Hematopoietic multipotent progenitor cell treated with erythropoietin and hydrocortisone succinate and interleukin-3 and kit ligand, for 4 days (in vitro differentiated cells): ENCODE results near the gene ZNF674.
A peak's percentile ranks its signal among the peaks of the same experiment; 100 is the strongest.
"Not testable (repeated sequence)": the region's sequence is repeated elsewhere in the genome, so short reads cannot be mapped to it uniquely, and the experiment has no call there.

ENCODE experiments used
- DNase-seq: peaks from one replicate; pipeline ENCODE4 v3.0.0-alpha.2; 2015

The ZNF674 gene

GRCh38 chrX:46461660-46462191 lies 83.5 kb downstream of the ZNF674 start:
- DNase-seq, result peak; percentile 53

GRCh38 chrX:46460801-46461659 lies 84.2 kb downstream of the ZNF674 start:
- not testable (repeated sequence) for DNase-seq

GRCh38 chrX:46459603-46460002 lies 85.6 kb downstream of the ZNF674 start:
- DNase-seq, result no peak

GRCh38 chrX:46456125-46456922 lies 88.9 kb downstream of the ZNF674 start:
- DNase-seq, result no peak
